DND-41 (cell line): ENCODE results near the gene CPNE1.

ENCODE experiments used
- EZH2 ChIP-seq: IDR thresholded peaks from 3 replicates; pipeline ENCODE4 v1.6.1; 2012; ENCODE audit warnings: borderline replicate concordance, low read depth, mild to moderate bottlenecking, moderate library complexity, low read length, inconsistent platforms; ENCODE audit not compliant: severe bottlenecking
- TF ChIP-seq, protein P1 (sequence below): IDR thresholded peaks from 2 replicates; pipeline ENCODE4 v1.5.1; 2012; ENCODE audit warnings: borderline replicate concordance, low read length, moderate library complexity, mild to moderate bottlenecking; ENCODE audit not compliant: poor library complexity, severe bottlenecking; ENCODE audit errors: extremely low read depth

DNA sequence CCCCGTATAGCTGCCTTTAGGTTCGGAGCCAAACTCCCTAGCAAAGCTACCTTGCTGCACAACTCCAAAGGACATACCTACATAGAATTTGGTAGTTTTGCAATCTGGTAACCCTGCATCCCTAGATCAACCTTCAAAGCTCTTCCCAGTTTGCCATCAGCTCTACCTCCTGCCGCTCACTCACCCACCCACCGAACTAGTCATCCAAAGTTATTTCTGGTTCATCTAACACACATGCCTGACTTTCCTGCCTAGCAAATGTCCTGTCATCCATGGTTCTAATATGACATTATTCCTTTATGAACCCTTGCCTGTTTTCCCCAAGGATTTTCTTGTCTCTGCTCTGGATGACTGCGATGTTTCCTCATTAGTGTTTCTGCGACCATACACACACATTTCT, 27.4 kb downstream of the CPNE1 start:
- TF ChIP-seq, protein P1, sequence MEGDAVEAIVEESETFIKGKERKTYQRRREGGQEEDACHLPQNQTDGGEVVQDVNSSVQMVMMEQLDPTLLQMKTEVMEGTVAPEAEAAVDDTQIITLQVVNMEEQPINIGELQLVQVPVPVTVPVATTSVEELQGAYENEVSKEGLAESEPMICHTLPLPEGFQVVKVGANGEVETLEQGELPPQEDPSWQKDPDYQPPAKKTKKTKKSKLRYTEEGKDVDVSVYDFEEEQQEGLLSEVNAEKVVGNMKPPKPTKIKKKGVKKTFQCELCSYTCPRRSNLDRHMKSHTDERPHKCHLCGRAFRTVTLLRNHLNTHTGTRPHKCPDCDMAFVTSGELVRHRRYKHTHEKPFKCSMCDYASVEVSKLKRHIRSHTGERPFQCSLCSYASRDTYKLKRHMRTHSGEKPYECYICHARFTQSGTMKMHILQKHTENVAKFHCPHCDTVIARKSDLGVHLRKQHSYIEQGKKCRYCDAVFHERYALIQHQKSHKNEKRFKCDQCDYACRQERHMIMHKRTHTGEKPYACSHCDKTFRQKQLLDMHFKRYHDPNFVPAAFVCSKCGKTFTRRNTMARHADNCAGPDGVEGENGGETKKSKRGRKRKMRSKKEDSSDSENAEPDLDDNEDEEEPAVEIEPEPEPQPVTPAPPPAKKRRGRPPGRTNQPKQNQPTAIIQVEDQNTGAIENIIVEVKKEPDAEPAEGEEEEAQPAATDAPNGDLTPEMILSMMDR, result no peak
- TF ChIP-seq EZH2, result no peak
